ENCODE measurements around the gene TMEM169.
A peak's percentile ranks its signal among the peaks of the same experiment; 100 is the strongest.

The TMEM169 gene

GRCh38 chr2:216081487-216082116, at the start of gene TMEM169, which contains the start of gene PECR:
TMEM169 (plus strand) TSS chr2:216081919; CDS start chr2:216095964, 14,045 bp downstream.
PECR (minus strand) TSS chr2:216081809; CDS start chr2:216081741, 68 bp downstream.
- peak; percentile 71 for DNase-seq

GRCh38 chr2:216031960-216032689, 49.6 kb upstream of the TMEM169 start:
- DNase-seq = no peak

GRCh38 chr2:216033403-216033802, 48.3 kb upstream of the TMEM169 start:
- no peak for DNase-seq

- DNase-seq = peak; percentile 66
Observed at GRCh38 chr2:216034065-216034464, 47.7 kb upstream of the TMEM169 start.

GRCh38 chr2:216039918-216040317, 41.8 kb upstream of the TMEM169 start:
- DNase-seq = no peak

GRCh38 chr2:216041438-216041837, 40.3 kb upstream of the TMEM169 start:
- DNase-seq = no peak

- DNase-seq = no peak
Observed at GRCh38 chr2:216043949-216044348, 37.8 kb upstream of the TMEM169 start.

- DNase-seq = no peak
Observed at GRCh38 chr2:216044883-216045486, 36.7 kb upstream of the TMEM169 start.

- no peak for DNase-seq
Observed at GRCh38 chr2:216047397-216047796, 34.3 kb upstream of the TMEM169 start.

GRCh38 chr2:216049452-216049851, 32.3 kb upstream of the TMEM169 start:
- no peak for DNase-seq

GRCh38 chr2:216051350-216051749, 30.4 kb upstream of the TMEM169 start:
- no peak for DNase-seq

- no peak for DNase-seq
Observed at GRCh38 chr2:216052420-216052819, 29.3 kb upstream of the TMEM169 start.

GRCh38 chr2:216055680-216056079, 26.0 kb upstream of the TMEM169 start:
- no peak for DNase-seq

GRCh38 chr2:216056739-216057138, 25.0 kb upstream of the TMEM169 start:
- no peak for DNase-seq

GRCh38 chr2:216057688-216058193, 24.0 kb upstream of the TMEM169 start:
- DNase-seq = peak; percentile 39

- DNase-seq = no peak
Observed at GRCh38 chr2:216059233-216059834, 22.4 kb upstream of the TMEM169 start.

- no peak for DNase-seq
Observed at GRCh38 chr2:216064014-216064630, 17.6 kb upstream of the TMEM169 start.

- DNase-seq = no peak
Observed at GRCh38 chr2:216064665-216065064, 17.1 kb upstream of the TMEM169 start.

- no peak for DNase-seq
Observed at GRCh38 chr2:216066230-216066629, 15.5 kb upstream of the TMEM169 start.

- DNase-seq = no peak
Observed at GRCh38 chr2:216069028-216069427, 12.7 kb upstream of the TMEM169 start.

GRCh38 chr2:216070195-216070594, 11.5 kb upstream of the TMEM169 start:
- DNase-seq = no peak

- DNase-seq = no peak
Observed at GRCh38 chr2:216071111-216071851, 10.4 kb upstream of the TMEM169 start.
